Pancreas (tissue), 10 donors: Measurements from ENCODE around the gene DPM3. TPM values are rescaled to one million over a fixed set of nuclear protein-coding genes. Genes with fewer than 3 reads are reported as not detected.

Experiments used
- ATAC-seq, 4 donors: fragments of 200-7000 bp; cut with Tn5 transposase; one replicate each; pipeline versions ENCODE4 v1.8.0 to v1.9.1; 2020; ENCODE audit warnings: mild to moderate bottlenecking in 4 of 4, moderate library complexity in 4 of 4
- DNase-seq, 6 donors: peaks; one replicate each; pipeline ENCODE4 v3.0.0-alpha.2; 2020
- FAIRE-seq: peaks from 2 replicates; lab custom pipeline; 2012; peaks lifted over from hg19 to GRCh38; lab: Jason Lieb, UNC
- H3K27ac ChIP-seq, 4 donors: fragments of 200-600 bp; sonication (generic); 1 replicate in 3 of 4; 2 replicates in 1 of 4; pipeline versions ENCODE4 v1.5.0 to v1.8.0; 2020
- H3K27me3 ChIP-seq, 4 donors: fragments of 200-600 bp; one replicate each; pipeline ENCODE4 v1.8.0; 2021
- H3K36me3 ChIP-seq, 3 donors: fragments of 200-600 bp; sonication (generic) in 1 of 3; one replicate each; pipeline versions ENCODE4 v1.5.0 to v1.8.0; 2020 to 2021
- H3K4me1 ChIP-seq, 3 donors: fragments of 200-600 bp; one replicate each; pipeline ENCODE4 v1.8.0; 2021
- H3K4me3 ChIP-seq, 4 donors: fragments of 200-600 bp; sonication (generic) in 2 of 4; one replicate each; pipeline versions ENCODE4 v1.5.0 to v1.8.0; 2020 to 2021
- H3K9me3 ChIP-seq, 4 donors: fragments of 200-600 bp; one replicate each; pipeline ENCODE4 v1.8.0; 2021
- CTCF ChIP-seq, 4 donors: fragments of 200-600 bp; sonication (generic) in 3 of 4; IDR thresholded peaks; one replicate each; pipeline versions ENCODE4 v1.5.0 to v1.8.0; 2021; ENCODE audit warnings: antibody characterized with exemption in 4 of 4
- WGBS, 2 donors: extraction: QIAGEN DNeasy Blood & Tissue Kit; methylation state at CpG; one replicate each; pipeline ENCODE4 v1.1.7; 2013; 5-methylcytosine and 5-hydroxymethylcytosine counted together
- intact Hi-C, 3 donors: fragments of 100-400 bp; cut with DNase I; formaldehyde crosslinking; loops; one replicate each; pipeline versions ENCODE4 v1.11.1 to v1.14.2; 2022
- polyA plus RNA-seq, 2 donors: library from polyadenylated mRNA; stranded (reverse); fragments of 200-250 nt; gene quantifications; one replicate each; pipeline ENCODE4 v1.2.3, GENCODE V29; 2013
- total RNA-seq, 6 donors: library from RNA; stranded (reverse); fragmentation: NEBNext Ultra II Directional in 4 of 6; extraction: Animal tissue kit (Norgen Biotek cat#: 25700) in 4 of 6; gene quantifications; one replicate each; pipeline versions ENCODE4 v1.2.1 to v1.2.4, GENCODE V29; 2021 to 2023
- donor health status: healthy with polysubstance abuse.
- donor health status: DM: no; HTN: no; CAD: no; lungs with moderate emphysema.
- donor health status: DM: no; HTN: no; CAD: no.
- donor health status: control.
- donor health status: control.
- donor health status: Bipolar disorder and iron deficiency.
- donor health status: DM: yes; HTN: yes; CAD: no.
- donor health status: DM: no; HTN: no; CAD: no.
- donor health status: DM: no; HTN: no; CAD: no.
- donor health status: DM: yes; HTN: yes; CAD: no.

DPM3 gene
- total and polyA plus RNA-seq, 8 donors: 39.4 to 227 (median 43.5) TPM

GRCh38 chr1:155134322-155134721 lies 6.0 kb downstream of the DPM3 start:
- Histone ChIP-seq H3K4me1 (peaks cover 33 to 62% (median 36%) of the 10 kb centered on the region in 3 donors), H3K4me3 (peak overlapping the region in 1 of 4 donors; percentile 63), H3K36me3 (peaks cover 0 to 31% (median 19%) of the 10 kb centered on the region in 3 donors), H3K27me3 (no peaks in the 10 kb centered on the region), H3K27ac (peak overlapping the region; percentile 87 to 99 (median 98)), H3K9me3 (no peaks in the 10 kb centered on the region)
- ATAC-seq (no peak), DNase-seq (peak in 2 of 6 donors; percentile 22 to 49), FAIRE-seq (no peak)
- intact Hi-C loops: no loop called here
- 41 to 61% methylated on average over 1 of the region's 1 CpG for WGBS, 2 donors
- no peak for TF ChIP-seq CTCF (IDR thresholded peaks at IDR 0.05)

- WGBS, 2 donors: 46 to 52% methylated on average over 7 of the region's 7 CpGs
- TF ChIP-seq CTCF (IDR thresholded peaks at IDR 0.05): no peak
- FAIRE-seq (no peak), DNase-seq (no peak), ATAC-seq (no peak)
- intact Hi-C loops: no loop called here
- H3K36me3 ChIP-seq: peaks cover 0 to 31% (median 19%) of the 10 kb centered on the region in 3 donors
- no peaks in the 10 kb centered on the region for H3K27me3 ChIP-seq
- H3K4me3 ChIP-seq: peak overlapping the region in 1 of 4 donors; percentile 63
- H3K4me1 ChIP-seq: peaks cover 33 to 58% (median 36%) of the 10 kb centered on the region in 3 donors
- no peaks in the 10 kb centered on the region for H3K9me3 ChIP-seq
- H3K27ac ChIP-seq: peak overlapping the region in 2 of 4 donors; percentile 98 to 99
Observed at GRCh38 chr1:155133799-155134281, 6.5 kb downstream of the DPM3 start.

GRCh38 chr1:155131856-155132255 lies 8.5 kb downstream of the DPM3 start:
- DNase-seq (no peak), FAIRE-seq (no peak), ATAC-seq (no peak)
- peaks cover 0 to 31% (median 19%) of the 10 kb centered on the region in 3 donors for H3K36me3 ChIP-seq
- no peak for TF ChIP-seq CTCF (IDR thresholded peaks at IDR 0.05)
- H3K27ac ChIP-seq: peak overlapping the region in 2 of 4 donors; percentile 94 to 95
- peak overlapping the region in 1 of 4 donors; percentile 93 for H3K4me3 ChIP-seq
- no peaks in the 10 kb centered on the region for H3K9me3 ChIP-seq
- intact Hi-C loops: no loop called here
- 55 to 63% methylated on average over 2 of the region's 2 CpGs for WGBS, 2 donors
- H3K27me3 ChIP-seq: no peaks in the 10 kb centered on the region
- H3K4me1 ChIP-seq: peaks cover 30 to 42% (median 32%) of the 10 kb centered on the region in 3 donors

GRCh38 chr1:155131285-155131684 lies 9.0 kb downstream of the DPM3 start:
- H3K36me3 ChIP-seq: peaks cover 0 to 31% (median 19%) of the 10 kb centered on the region in 3 donors
- no peaks in the 10 kb centered on the region for H3K9me3 ChIP-seq
- 25 to 31% methylated on average over 8 of the region's 8 CpGs for WGBS, 2 donors
- peaks cover 28 to 42% (median 29%) of the 10 kb centered on the region in 3 donors for H3K4me1 ChIP-seq
- peak; percentile 62 to 88 (median 74) for DNase-seq
- intact Hi-C loops: no loop called here
- TF ChIP-seq CTCF (IDR thresholded peaks at IDR 0.05): no peak
- peak overlapping the region; percentile 17 to 95 (median 94) for H3K27ac ChIP-seq
- no peaks in the 10 kb centered on the region for H3K27me3 ChIP-seq
- FAIRE-seq: no peak
- H3K4me3 ChIP-seq: peak overlapping the region in 2 of 4 donors; percentile 89 to 93
- no peak for ATAC-seq
